Astrocyte (in vitro differentiated cells and primary cell): Measurements from ENCODE around the gene RNF186.

Source experiments
- EZH2 ChIP-seq: IDR thresholded peaks from 2 replicates; pipeline ENCODE4 v1.6.1; 2012; ENCODE audit warnings: mild to moderate bottlenecking, low read length, inconsistent platforms; ENCODE audit not compliant: insufficient read depth
- TF ChIP-seq, protein P1 (sequence below): IDR thresholded peaks from 2 replicates; pipeline ENCODE4 v1.5.1; 2011; ENCODE audit warnings: low read depth, mild to moderate bottlenecking, inconsistent platforms, low read length, moderate library complexity; ENCODE audit not compliant: insufficient read depth

DNA sequence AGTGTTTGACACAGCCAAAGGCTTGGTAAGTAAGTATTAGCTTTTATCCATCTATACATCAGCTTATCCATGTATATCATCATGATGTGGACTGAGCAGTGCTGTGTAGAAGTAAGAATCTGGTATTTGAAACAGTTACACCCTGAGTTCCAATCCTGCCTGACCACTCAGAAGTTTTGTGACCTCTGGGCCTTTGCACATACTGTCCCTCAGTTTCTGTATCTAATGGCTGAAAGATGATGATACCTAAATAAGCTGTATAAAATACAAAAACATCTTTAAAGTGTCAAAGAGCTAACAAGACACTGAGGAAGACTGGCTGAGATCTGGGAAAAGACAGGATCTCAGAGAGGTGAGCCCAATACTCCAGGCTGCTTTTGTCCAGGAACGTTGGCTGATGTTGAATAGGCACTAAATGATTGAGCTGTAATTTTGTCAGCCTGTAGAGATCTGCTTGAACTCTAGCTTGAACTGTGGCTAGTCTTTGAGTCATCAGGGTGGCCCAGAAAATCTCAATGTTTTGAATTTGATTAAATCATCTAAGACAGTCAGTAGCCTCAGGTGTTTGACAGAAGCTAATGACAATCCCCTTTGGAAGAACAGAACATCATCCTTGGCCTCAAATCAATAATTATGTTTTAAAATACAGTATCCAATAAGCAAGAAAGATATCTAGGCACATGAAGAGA is 46.9 kb upstream of the RNF186 start:
- TF ChIP-seq, protein P1, sequence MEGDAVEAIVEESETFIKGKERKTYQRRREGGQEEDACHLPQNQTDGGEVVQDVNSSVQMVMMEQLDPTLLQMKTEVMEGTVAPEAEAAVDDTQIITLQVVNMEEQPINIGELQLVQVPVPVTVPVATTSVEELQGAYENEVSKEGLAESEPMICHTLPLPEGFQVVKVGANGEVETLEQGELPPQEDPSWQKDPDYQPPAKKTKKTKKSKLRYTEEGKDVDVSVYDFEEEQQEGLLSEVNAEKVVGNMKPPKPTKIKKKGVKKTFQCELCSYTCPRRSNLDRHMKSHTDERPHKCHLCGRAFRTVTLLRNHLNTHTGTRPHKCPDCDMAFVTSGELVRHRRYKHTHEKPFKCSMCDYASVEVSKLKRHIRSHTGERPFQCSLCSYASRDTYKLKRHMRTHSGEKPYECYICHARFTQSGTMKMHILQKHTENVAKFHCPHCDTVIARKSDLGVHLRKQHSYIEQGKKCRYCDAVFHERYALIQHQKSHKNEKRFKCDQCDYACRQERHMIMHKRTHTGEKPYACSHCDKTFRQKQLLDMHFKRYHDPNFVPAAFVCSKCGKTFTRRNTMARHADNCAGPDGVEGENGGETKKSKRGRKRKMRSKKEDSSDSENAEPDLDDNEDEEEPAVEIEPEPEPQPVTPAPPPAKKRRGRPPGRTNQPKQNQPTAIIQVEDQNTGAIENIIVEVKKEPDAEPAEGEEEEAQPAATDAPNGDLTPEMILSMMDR = no peak
- no peak for TF ChIP-seq EZH2
